Loucy (cell line): ENCODE results near the gene SHISAL2A.

Source experiments
- CTCF ChIP-seq: fragments of 200-600 bp; sonication (generic); conservative IDR thresholded peaks from 2 replicates; pipeline ENCODE4 v1.5.1; 2014; ENCODE audit warnings: mild to moderate bottlenecking, antibody characterized with exemption, low read length
- EZH2phosphoT487 ChIP-seq: fragments of 200-600 bp; IDR thresholded peaks from 2 replicates; pipeline ENCODE4 v1.6.1; 2018; ENCODE audit warnings: antibody characterized with exemption, mild to moderate bottlenecking, moderate library complexity, borderline replicate concordance

GRCh38 chr1:52635321-52636089 lies 2.5 kb downstream of the SHISAL2A start:
- TF ChIP-seq CTCF, result no peak
- no peak for TF ChIP-seq EZH2phosphoT487
